NCI-H82 (cell line): Measurements from ENCODE around the gene CHST15.
"Not testable (repeated sequence)": the region's sequence is repeated elsewhere in the genome, so short reads cannot be mapped to it uniquely, and the experiment has no call there.

Experiments
- DNase-seq: peaks from one replicate; lab custom pipeline; 2025; lab: John Stamatoyannopoulos, UW

CHST15 gene

DNA sequence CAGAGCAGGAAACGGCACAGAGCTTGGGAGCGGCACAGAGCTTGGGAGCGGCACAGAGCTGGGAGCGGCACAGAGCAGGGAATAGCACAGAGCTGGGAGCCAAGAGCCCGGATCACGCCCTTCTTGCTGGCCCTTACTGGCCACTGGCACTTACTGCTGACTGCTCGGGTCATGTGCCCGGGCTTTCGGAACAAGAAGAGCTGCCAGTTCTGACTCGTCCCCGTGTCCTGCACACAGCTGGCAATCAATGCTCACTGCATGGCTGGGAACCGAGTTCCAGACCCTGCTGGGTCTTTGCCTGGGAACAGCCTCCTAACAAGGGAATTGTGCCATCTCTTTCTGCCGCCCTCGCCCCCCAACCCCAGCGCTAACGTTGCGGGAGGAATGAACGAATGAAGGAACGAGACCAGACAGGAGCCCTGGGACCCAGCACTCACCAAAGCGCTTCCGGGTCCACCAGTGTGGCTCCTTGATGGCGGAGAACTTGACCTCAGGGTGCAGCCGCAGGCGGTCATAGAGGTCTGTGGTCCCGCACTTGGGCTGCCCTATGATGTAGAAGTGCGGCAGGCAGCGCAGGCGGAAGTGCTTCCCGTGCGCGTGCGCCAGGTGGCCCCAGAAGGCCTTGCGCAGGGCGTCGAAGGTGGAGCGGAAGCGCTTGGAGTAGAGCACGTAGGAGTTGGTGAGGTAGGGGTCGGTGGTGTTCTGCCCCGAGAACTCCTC, 49.1 kb downstream of the CHST15 start:
- no peak for DNase-seq

DNA sequence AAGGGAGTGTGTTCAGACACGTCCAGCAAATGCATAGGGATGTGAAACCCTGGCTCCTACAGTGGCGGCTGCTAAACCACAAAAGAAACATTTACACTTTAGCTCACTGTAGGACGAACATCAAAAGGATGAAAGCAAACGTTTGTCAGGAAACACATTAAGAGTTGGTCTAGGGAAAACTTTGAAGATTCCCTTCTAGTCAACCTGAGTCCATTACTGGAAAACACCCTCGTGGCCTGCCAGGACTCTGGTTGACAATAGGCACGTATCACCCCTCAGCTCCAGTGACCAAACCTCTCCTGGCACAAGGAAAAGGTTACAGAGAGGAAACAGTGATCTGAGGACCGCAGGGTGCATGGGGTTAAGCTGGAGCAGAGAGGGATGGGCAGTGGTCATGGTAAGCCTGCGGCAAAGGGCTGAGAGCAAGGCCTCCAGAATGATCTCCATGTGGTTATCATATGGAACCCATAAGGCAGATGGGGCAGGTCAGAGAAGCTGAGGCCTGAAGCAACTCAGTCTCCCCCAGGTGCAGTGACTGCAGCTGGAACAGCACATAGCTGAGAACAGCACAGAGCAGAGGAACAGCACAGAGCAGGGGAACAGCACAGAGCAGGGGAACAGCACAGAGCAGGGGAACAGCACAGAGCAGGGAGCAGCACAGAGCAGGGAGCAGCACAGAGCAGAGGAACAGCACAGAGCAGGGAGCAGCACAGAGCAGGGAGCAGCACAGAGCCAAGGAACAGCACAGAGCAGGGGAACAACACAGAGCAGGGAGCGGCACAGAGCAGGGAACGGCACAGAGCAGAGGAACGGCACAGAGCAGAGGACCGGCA, 49.9 kb downstream of the CHST15 start:
- no peak for DNase-seq

DNA sequence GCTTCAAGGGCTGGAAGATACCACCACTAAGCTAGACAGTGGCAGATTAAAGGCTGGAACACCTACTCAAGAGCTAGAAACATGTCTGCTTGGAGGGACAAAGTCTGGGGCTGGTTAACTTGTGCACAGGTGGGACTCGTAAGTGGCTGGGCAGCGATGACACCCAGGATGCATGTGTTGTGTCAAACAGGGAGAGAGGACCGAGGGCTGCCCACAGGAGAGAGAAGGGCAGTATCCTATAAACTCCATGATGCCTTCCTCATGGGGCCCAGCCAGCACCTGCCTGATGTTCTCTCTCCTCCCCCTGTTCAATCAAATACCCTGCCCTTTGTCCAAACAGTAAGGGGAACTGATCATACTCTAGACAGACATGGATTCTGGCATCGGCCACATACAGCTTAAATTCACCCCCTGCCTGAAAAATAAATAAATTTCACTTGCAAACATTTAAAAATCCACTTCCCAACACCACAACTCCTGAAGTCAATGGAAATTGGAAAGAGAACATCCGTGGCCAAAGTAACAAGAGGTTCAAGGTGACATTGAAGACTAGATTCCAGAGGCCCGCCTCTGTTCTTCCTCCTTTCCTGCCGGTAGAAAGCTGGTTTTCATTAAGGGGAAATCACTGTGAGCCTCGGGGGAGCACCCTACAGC, 50.6 kb downstream of the CHST15 start:
- no peak for DNase-seq

DNA sequence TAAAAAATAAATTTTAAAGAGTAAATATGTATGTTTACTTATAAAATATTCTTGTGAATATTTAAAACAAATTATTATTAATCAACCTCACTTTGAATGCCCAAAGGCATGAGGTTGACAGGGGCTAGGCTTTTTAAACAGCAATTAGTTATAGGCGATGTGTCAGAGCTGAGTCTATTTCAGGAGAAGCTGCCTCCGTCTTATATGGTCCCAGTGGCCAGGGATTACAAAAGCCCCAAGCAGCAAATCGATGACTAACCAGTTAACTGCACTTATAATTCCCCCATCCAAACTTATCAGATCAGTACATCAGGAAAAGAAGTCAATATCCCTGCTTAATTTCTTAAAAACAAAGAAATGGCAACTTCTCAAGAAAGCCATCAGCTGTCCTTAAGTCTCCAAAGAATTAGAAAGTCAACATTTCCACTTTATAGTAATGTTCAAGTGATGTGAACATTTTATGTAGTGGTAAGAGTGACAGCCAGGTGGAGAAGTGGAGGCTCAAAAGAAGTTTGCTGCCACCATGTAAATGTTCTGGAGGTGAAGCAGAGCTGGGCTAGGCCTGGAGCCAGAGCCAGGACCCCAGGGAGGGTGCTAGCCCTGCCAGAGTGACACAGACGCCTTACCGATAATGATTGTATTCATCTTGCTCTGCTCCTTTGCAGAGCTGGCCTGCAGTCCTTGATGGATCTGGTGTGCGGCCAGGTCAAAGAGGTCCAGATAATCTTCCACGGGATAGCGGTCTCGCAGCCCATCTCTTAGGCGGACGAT, 51.5 kb downstream of the CHST15 start:
- DNase-seq: peak; percentile 9

DNA sequence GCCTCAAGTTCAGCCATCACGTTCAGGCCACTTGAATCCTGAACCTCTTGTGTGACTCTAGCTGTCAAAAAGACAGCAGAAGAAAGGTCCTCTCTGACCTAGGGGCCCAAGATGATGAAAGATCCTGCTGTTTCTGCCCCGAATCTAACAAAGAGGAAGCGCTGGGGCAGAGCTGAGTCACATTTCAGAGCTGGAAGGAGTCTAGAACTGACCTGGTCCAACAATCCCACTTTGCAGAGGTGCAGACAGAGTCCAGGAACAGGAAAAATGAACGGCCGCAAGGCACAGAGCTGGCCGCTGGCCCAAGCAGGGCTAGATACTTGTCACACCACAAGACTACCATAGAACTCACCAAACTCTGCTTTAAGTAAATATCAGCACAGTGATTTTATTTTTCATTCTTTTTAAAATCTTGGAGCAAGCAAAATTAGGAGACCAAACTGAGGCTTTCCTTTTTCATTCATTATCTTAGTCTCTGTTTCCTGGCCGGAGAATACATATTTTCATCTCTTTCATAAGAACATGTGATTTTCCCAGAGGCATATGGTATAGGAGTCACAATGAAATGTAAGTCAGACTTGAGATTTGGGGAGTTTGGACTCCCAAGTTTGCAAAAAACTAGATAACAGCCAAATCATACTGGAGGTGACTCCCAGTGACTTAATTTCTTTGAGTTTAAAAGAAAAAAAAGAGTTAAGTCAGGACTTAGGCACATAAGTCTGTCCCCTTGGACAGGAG, 52.8 kb downstream of the CHST15 start:
- no peak for DNase-seq

DNA sequence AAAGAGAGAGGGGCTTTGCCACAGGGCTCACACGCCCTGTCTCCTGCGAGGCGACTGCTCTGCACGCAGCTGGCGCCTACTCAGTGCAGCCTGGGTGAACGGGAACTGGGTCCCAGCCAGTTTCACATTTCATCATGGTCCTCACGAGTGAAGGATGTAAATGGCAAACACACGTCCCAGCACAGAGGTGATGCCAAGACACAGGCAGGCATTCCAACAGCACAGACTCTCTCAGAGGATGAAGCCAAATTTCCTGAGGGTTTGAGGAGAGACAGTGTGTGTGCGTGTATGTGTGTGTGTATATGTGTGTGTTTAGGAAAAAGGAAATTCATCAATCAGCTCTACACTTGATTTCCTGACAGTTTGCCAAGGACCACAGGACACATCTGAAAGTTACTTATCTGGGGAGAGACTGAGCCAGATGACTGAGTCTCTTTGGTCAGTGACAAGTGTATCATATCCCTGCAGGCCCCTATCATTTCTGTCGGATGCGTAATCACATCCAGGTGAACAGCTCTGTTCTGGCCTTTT, 53.9 kb downstream of the CHST15 start:
- no peak for DNase-seq

DNA sequence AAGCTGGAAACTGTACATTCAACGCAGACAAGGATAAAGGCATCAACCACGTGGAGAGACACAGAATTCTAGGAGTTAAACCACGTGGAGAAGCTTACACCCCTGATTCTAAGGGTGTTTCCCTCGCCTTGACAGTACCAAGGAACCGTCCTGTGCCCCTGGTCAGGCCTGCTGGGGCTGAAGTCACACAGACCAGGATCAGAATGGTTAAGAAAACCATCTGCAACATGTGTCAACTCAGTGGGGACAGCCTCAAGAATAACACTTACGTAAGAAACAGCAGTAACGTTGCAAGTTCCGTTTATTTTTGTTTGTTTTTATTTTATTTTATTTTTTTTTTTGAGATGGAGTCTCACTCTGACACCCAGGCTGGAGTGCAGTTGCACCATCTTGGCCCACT, 55.6 kb downstream of the CHST15 start:
- no peak for DNase-seq

DNA sequence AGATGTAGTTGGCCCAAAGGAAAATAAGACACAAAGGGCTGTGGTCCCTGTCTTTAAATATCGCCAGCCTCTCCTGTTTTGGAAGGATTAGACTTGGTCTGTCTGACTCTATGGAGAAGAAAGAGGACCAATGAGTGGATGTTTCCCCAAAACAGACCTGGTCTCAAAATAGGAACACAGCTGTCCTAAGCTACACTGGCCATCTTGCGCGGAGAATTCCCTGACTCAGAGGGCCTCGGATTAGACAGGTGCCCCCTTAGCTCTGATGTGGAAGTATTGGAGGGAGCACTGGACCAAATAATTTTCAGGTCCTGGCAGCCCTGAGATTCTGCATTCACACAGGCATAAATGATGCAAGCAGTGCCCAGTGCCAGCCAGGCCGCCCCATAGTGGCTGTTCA, 56.1 kb downstream of the CHST15 start:
- no peak for DNase-seq

DNA sequence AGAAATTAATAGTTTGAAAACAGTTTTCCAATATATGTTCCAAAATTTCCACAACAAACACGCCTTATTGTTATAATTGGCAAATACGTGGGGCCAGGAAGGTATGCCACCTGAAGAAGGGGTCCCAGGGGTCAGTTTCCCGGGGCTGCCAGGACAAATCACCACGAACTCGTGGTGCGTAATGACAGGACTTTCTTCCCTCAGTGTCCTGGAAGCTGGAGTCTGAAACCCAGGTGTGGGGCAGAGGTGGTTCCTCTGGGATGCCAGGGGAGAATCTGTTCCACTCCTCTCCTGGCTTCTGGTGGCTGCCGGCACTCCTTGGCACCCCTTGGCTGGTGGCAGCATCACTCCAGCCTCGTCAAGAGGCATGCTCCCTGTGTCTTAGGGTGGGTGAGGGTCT, 56.7 kb downstream of the CHST15 start:
- DNase-seq: no peak

DNA sequence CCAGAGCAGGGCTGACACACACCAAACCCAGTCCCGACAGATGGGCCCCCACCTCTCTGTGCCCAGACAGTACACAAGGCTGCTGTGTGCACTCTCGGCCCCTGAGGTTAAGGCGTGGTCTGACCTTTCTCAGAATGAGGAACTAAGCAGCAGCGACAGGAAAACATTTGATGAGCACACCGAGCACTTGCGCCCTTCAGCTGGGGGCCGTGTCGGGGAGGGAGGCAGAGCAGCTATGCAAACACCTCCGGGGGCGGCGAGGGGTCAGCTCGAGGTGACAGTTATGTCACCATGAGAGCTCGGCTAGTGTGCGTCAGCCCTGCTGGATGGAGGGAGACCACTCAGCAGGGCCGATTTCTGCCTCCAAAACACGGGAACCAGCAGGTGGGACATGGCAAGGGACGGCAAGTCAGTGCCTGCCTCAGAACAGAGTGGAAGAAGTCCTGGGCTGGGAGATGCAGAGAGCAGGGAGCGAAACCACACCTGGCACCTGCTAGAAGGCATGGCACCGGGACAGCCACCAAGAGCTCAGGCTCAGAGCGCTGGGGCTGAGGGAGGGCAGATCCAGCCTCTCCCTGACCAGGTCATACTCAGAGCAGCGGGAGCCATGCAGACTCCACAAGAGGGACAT, 57.4 kb downstream of the CHST15 start:
- no peak for DNase-seq

DNA sequence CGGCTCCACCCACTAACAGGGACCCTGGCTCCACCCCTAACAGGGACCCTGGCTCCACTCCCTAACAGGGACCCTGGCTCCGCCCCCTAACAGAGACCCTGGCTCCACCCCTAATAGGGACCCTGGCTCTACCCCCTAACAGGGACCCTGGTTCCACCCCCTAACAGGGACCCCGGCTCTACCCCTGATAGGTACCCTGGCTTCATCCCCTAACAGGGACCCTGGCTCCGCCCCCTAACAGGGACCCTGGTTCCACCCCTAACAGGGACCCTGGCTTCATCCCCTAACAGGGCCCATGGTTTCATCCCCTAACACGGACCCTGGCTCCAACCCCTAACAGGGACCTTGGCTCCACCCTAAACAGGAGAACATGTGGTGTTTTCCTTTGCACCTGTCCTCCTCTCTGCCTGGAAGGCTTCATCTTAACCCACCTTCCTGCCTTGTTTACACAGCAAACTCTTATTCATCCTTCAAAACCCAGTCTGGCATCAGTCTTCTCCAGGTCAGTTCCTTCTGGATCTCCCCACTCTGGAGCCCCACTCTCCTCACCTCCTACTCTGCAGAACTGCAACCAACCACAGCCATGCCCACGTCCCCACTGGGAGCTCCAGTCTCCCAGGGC, 58.0 kb downstream of the CHST15 start:
- no peak for DNase-seq

DNA sequence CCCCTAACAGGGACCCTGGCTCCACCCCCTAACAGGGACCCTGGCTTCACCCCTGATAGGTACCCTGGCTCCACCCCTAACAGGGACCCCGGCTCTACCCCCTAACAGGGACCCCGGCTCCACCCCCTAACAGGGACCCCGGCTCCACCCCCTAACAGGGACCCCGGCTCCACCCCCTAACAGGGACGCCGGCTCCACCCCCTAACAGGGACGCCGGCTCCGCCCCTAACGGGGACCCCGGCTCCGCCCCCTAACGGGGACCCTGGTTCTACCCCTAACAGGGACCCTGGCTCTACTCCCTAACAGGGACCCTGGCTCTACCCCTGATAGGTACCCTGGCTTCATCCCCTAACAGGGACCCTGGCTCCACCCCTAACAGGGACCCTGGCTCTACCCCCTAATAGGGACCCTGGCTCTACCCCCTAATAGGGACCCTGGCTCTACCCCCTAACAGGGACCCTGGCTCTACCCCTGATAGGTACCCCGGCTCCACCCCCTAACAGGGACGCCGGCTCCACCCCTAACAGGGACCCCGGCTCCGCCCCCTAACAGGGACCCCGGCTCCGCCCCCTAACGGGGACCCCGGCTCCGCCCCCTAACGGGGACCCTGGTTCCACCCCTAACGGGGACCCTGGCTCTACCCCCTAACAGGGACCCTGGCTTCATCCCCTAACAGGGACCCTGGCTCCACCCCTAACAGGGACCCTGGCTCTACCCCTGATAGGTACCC, 58.7 kb downstream of the CHST15 start:
- DNase-seq: not testable (repeated sequence)

DNA sequence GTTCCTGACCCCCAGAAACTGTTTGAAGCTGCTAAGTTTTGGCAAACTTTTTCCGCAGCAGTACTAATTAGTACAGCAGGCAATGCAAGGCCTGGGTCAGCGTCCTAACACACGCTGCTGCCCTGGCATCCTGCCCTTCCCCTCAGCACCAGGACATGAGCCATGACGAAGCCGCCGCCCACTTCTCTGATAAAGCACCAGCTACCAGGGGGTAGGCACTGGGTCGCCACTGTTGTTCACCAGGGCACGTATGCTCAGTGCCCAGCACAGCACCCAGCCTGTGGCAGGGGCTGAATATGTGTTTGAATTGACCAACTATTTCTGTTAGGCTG, 59.5 kb downstream of the CHST15 start:
- DNase-seq: no peak

DNA sequence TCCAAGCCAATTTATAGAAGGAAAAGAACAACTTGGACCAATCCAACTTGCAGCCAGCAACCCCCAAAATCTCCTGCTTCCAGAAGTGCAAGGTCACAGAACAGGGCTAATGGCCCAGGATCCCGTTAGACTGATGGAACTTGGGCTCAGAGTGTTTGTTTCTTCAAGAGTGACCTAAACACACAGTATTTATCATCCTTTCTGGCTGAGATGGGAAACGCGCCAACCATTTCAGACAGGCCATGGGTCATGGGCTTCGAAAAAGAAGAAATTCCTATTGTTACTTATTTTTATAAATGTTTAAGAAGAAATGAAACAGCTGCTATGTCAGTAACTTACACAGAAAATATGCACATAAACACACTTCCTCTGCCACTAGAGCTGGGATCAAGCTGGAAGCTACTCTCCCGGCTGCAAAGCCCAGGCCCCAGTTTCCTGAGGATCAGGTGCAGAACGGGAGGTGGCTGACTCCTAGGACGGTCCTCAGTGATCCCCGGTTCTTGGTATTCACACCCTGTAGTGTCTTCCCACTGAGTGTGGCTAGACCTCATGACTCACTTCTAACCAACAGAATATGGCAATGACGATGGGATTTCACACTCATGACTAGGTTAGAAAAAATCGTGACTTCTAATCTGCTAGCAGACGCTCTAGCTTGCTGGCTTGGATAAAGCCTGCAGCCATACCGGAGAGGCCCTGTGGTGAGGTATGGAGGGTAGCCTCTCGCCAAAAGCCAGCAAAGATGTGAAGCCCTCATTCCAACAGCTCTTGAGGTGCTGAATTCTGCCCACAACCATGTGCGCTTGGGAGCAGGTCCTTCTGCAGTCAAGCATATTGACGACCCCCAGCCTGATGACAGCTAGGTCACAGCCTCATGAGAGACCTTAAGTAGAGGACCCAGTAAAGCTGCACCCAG, 60.2 kb downstream of the CHST15 start:
- DNase-seq: no peak

DNA sequence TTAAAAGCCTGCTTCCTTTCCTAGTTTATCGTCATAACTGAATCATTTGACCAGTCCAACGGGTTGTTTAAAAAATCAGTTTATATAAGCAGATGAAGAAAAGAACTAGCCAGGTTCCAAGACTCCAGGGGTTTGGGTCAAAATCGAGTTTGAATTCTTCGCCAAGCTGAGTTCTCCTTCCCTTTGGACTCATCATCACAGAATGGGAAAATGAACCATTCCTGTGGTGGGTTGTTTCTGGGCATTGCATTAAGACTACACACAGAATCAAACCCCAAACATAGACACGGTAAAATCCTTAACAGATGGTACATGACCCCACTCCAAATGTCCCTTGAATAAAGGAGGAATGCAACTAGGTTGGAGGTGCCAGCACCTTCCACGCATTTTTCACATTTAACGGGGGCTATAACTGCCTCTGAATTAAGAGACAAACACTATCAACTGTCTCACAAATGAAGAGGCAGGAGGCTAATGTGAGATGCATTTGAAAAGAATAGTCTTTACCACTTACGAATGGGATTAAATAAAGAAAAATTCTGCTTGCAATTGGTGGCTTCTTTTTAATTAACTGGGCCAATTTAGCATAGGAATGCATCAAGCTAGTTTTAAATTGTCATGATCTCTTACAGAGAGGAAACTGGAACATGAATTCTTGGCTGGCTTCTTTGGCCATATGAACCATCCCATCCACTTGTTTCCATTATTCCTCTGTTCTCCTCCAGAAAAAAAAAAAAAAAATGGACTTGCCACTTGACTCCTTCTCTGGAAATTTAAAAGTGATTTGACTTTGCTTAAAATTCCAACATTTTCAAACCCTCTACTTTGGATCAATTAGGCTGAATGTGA, 61.1 kb downstream of the CHST15 start:
- no peak for DNase-seq

DNA sequence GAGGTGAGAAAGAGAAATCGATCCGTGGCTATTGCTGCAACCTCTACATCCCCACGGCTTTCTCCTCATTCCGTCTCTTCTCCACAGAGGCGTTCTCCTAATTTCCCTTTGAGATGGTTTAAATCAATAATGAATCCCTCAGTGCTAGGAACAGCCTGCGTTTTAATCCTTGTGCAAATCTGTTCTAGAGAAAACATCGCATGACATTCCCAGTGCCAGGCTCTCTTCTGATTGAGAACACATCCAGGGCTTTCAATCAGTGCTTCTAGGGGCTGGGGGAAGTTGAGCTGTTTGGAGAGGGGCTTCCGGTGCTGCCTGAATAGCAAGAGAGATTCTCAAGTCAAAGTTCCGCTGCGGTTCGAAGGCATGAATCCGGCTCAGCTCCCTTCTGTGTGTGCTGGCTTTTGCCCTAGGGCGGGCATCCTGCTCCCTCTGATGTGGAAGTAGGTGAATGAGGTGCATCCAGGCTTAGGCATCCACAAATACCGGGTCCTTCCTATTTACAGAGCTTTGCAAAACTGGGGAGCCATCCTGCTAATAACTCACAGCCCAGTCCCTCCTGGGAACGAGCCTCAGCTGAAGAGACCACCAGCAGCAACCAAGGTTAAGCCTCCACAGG, 62.8 kb downstream of the CHST15 start:
- peak; percentile 9 for DNase-seq

DNA sequence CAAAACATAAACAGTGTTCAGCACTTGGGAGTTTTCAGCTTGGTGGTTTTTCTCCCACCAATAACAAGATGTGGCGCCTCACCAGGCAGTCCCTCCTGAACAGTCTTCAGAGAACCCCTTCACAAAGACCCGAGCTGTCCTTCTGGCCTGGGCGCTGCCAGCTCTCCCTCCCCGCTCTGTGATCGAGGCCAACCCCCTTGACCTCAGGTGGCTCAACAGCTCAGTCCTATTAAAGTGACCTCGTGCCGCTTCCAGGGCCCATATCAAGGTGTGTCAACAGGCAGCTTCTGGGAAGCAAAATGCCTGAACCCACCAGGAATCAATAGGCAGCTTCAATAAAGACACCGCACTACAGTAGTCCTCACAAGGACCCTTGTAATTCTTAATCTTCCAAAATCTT, 63.3 kb downstream of the CHST15 start:
- DNase-seq: no peak
